H9 (cell line): ENCODE results near the gene NCAPG. TPM values are rescaled to one million over a fixed set of nuclear protein-coding genes. Genes with fewer than 3 reads are reported as not detected.

Source experiments
- DNase-seq: peaks from one replicate; pipeline ENCODE4 v3.0.0-alpha.2; 2017
- H2AFZ ChIP-seq: one replicate; pipeline ENCODE4 v1.6.1; 2013; ENCODE audit warnings: mild to moderate bottlenecking, low read length, control low read depth, moderate library complexity
- H2AK5ac ChIP-seq: 2 replicates; pipeline ENCODE4 v1.6.1; 2013; ENCODE audit warnings: low read length, control low read depth, mixed read lengths; ENCODE audit not compliant: insufficient read length
- H2BK120ac ChIP-seq: one replicate; pipeline ENCODE4 v1.6.1; 2013; ENCODE audit warnings: low read depth, mild to moderate bottlenecking, low read length, control low read depth, inconsistent platforms; ENCODE audit not compliant: poor library complexity, severe bottlenecking
- H2BK12ac ChIP-seq: 2 replicates; pipeline ENCODE4 v1.6.1; 2013; ENCODE audit warnings: low read length, control low read depth, mixed read lengths, low read depth; ENCODE audit not compliant: insufficient read length
- H2BK15ac ChIP-seq: 2 replicates; pipeline ENCODE4 v1.6.1; 2013; ENCODE audit warnings: low read depth, low read length, control low read depth
- H2BK20ac ChIP-seq: one replicate; pipeline ENCODE4 v1.6.1; 2013; ENCODE audit warnings: low read depth, mild to moderate bottlenecking, low read length, control low read depth, inconsistent platforms; ENCODE audit not compliant: poor library complexity, severe bottlenecking
- H2BK5ac ChIP-seq: 2 replicates; pipeline ENCODE4 v1.6.1; 2013; ENCODE audit warnings: low read length, control low read depth, mixed read lengths; ENCODE audit not compliant: insufficient read length
- H3K14ac ChIP-seq: 2 replicates; pipeline ENCODE4 v1.6.1; 2013; ENCODE audit warnings: low read length, control low read depth; ENCODE audit not compliant: insufficient read depth
- H3K18ac ChIP-seq: 2 replicates; pipeline ENCODE4 v1.6.1; 2013; ENCODE audit warnings: low read depth, mild to moderate bottlenecking, mixed read lengths, low read length, control low read depth; ENCODE audit not compliant: insufficient read length
- H3K23ac ChIP-seq: 2 replicates; pipeline ENCODE4 v1.6.1; 2013; ENCODE audit warnings: low read length, control low read depth, mixed read lengths, low read depth; ENCODE audit not compliant: insufficient read length
- H3K23me2 ChIP-seq: 2 replicates; pipeline ENCODE4 v1.6.1; 2013; ENCODE audit warnings: low read depth, mild to moderate bottlenecking, mixed read lengths, low read length, control low read depth; ENCODE audit not compliant: insufficient read length, poor library complexity, severe bottlenecking
- H3K27ac ChIP-seq: 2 replicates; pipeline ENCODE4 v1.5.1; 2013; ENCODE audit warnings: low read length, control low read depth, mixed read lengths, low read depth; ENCODE audit not compliant: insufficient read length
- H3K27me3 ChIP-seq: 2 replicates; pipeline ENCODE4 v1.6.1; 2013; ENCODE audit warnings: low read length, control low read depth, inconsistent platforms; ENCODE audit not compliant: insufficient read depth
- H3K4ac ChIP-seq: 2 replicates; pipeline ENCODE4 v1.6.1; 2013; ENCODE audit warnings: low read depth, mild to moderate bottlenecking, control low read depth, inconsistent platforms, low read length, moderate library complexity
- H3K4me1 ChIP-seq: 2 replicates; pipeline ENCODE4 v1.6.1; 2013; ENCODE audit warnings: low read length, control low read depth, inconsistent platforms; ENCODE audit not compliant: insufficient read depth
- H3K4me2 ChIP-seq: 2 replicates; pipeline ENCODE4 v1.6.1; 2013; ENCODE audit warnings: low read length, control low read depth, mixed read lengths; ENCODE audit not compliant: insufficient read length, insufficient read depth
- H3K56ac ChIP-seq: 2 replicates; pipeline ENCODE4 v1.6.1; 2013; ENCODE audit warnings: low read depth, mild to moderate bottlenecking, mixed read lengths, low read length, control low read depth; ENCODE audit not compliant: insufficient read length
- H3K79me1 ChIP-seq: 2 replicates; pipeline ENCODE4 v1.6.1; 2013; ENCODE audit warnings: low read depth, mild to moderate bottlenecking, moderate library complexity, low read length, control low read depth, inconsistent platforms; ENCODE audit not compliant: insufficient read depth, poor library complexity, severe bottlenecking
- H3K79me2 ChIP-seq: 2 replicates; pipeline ENCODE4 v1.6.1; 2013; ENCODE audit warnings: low read length, control low read depth, inconsistent platforms; ENCODE audit not compliant: insufficient read depth
- H3K9ac ChIP-seq: 2 replicates; pipeline ENCODE4 v1.6.1; 2013; ENCODE audit warnings: low read length, control low read depth, mixed read lengths; ENCODE audit not compliant: insufficient read length; ENCODE audit errors: extremely low read depth
- H3K9me3 ChIP-seq: one replicate; pipeline ENCODE4 v1.6.1; 2013; ENCODE audit warnings: low read depth, low read length, inconsistent platforms; ENCODE audit not compliant: control insufficient read depth
- H3T11ph ChIP-seq: one replicate; pipeline ENCODE4 v1.6.1; 2013; ENCODE audit warnings: mild to moderate bottlenecking, low read length, control low read depth, inconsistent platforms
- H4K20me1 ChIP-seq: one replicate; pipeline ENCODE4 v1.6.1; 2013; ENCODE audit not compliant: control insufficient read depth, insufficient read length, insufficient read depth
- H4K5ac ChIP-seq: 2 replicates; pipeline ENCODE4 v1.6.1; 2013; ENCODE audit warnings: low read depth, mild to moderate bottlenecking, mixed read lengths, low read length, control low read depth; ENCODE audit not compliant: insufficient read length
- H4K8ac ChIP-seq: replicated peaks from 2 replicates; pipeline ENCODE4 v1.6.1; 2013; ENCODE audit warnings: low read length, control low read depth, mixed read lengths, low read depth; ENCODE audit not compliant: insufficient read length
- H4K91ac ChIP-seq: 2 replicates; pipeline ENCODE4 v1.6.1; 2013; ENCODE audit warnings: low read depth, mild to moderate bottlenecking, moderate library complexity, mixed read lengths, low read length, control low read depth; ENCODE audit not compliant: insufficient read length
- H3K27ac Mint-ChIP-seq, 3 experiments: 2 replicates in 2 of 3; 3 replicates in 1 of 3; pipeline ENCODE4 v1.8.0; 2020 to 2021; ENCODE audit warnings: mixed read lengths in 3 of 3, mild to moderate bottlenecking in 1 of 3, moderate library complexity in 1 of 3
- H3K27me3 Mint-ChIP-seq: 2 replicates; pipeline ENCODE4 v1.8.0; 2021; ENCODE audit warnings: low read depth, mild to moderate bottlenecking, moderate library complexity, mixed read lengths
- H3K36me3 Mint-ChIP-seq, 3 experiments: 2 replicates in 2 of 3; 3 replicates in 1 of 3; pipeline ENCODE4 v1.8.0; 2020 to 2021; ENCODE audit warnings: low read depth in 3 of 3, mixed read lengths in 3 of 3; ENCODE audit not compliant: insufficient read depth in 1 of 3
- H3K4me1 Mint-ChIP-seq, 2 experiments: 2 replicates each; pipeline ENCODE4 v1.8.0; 2020; ENCODE audit warnings: mixed read lengths in 2 of 2
- H3K4me3 Mint-ChIP-seq, 2 experiments: 2 replicates in 1 of 2; 3 replicates in 1 of 2; pipeline ENCODE4 v1.8.0; 2020 to 2021; ENCODE audit warnings: mild to moderate bottlenecking in 2 of 2, mixed read lengths in 2 of 2, moderate library complexity in 1 of 2
- H3K9me3 Mint-ChIP-seq, 2 experiments: 2 replicates in 1 of 2; 3 replicates in 1 of 2; pipeline ENCODE4 v1.8.0; 2020; ENCODE audit warnings: mild to moderate bottlenecking in 2 of 2, mixed read lengths in 2 of 2, moderate library complexity in 1 of 2
- WGBS: extraction: QIAGEN DNeasy Blood & Tissue Kit; methylation state at CpG from one replicate; pipeline ENCODE4 v1.1.7; 2013; ENCODE audit warnings: missing lambda C conversion rate, low lambda C conversion rate, mixed read lengths; ENCODE audit not compliant: insufficient read length; ENCODE audit errors: extremely low coverage; 5-methylcytosine and 5-hydroxymethylcytosine counted together
- total RNA-seq: library from RNA; stranded (reverse); gene quantifications from 2 replicates; pipeline ENCODE4 v1.2.1, GENCODE V29; 2021
- TF ChIP-seq, protein P1 (sequence below): fragments of 200-600 bp; sonication (generic); conservative IDR thresholded peaks from 3 replicates; pipeline ENCODE4 v1.8.0; 2021; ENCODE audit warnings: antibody characterized with exemption, mild to moderate bottlenecking

Gene NCAPG
- total RNA-seq, 1 experiment from 2014 or later, result 48.8 TPM

DNA sequence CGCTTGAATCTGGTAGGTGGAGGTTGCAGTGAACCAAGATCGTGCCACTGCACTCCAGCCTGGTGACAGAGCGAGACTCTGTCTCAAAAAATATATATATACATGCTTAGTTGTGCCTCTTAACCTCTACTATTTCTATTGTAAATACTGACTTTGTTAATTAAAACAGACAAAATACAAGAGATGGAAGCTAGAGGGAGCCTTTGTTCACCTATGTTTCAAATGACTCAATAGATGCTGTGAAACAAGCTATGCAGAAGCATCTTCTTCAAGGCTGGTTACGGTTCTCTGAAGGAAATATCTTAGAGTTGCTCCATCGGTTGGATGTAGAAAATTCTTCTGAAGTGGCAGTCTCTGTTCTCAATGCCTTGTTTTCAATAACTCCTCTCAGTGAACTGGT, 6.2 kb downstream of the NCAPG start:
- peaks cover 36 to 81% (median 57%) of the 10 kb centered on the region in 3 experiments; a peak in 6 of 7 replicates for H3K36me3 Mint-ChIP-seq
- no peak overlapping the region for H2BK120ac ChIP-seq
- H3K14ac ChIP-seq, result no peak overlapping the region
- H3K9ac ChIP-seq, result no peak overlapping the region
- no peak overlapping the region for H4K8ac ChIP-seq
- no peak overlapping the region for H3K23ac ChIP-seq
- H4K91ac ChIP-seq, result no peak overlapping the region
- DNase-seq, result no peak
- H3K4me1 Mint-ChIP-seq, result peaks cover 11 to 14% of the 10 kb centered on the region in 2 experiments
- no peaks in the 10 kb centered on the region for H4K20me1 ChIP-seq
- no peak overlapping the region for H3T11ph ChIP-seq
- TF ChIP-seq, protein P1, sequence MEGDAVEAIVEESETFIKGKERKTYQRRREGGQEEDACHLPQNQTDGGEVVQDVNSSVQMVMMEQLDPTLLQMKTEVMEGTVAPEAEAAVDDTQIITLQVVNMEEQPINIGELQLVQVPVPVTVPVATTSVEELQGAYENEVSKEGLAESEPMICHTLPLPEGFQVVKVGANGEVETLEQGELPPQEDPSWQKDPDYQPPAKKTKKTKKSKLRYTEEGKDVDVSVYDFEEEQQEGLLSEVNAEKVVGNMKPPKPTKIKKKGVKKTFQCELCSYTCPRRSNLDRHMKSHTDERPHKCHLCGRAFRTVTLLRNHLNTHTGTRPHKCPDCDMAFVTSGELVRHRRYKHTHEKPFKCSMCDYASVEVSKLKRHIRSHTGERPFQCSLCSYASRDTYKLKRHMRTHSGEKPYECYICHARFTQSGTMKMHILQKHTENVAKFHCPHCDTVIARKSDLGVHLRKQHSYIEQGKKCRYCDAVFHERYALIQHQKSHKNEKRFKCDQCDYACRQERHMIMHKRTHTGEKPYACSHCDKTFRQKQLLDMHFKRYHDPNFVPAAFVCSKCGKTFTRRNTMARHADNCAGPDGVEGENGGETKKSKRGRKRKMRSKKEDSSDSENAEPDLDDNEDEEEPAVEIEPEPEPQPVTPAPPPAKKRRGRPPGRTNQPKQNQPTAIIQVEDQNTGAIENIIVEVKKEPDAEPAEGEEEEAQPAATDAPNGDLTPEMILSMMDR, result peak; percentile 60
- H2AFZ ChIP-seq, result no peak overlapping the region
- WGBS, result no CpG with 5 or more reads among the region's 5 CpGs
- peaks cover 11% of the 10 kb centered on the region; the same call in 1 of the 2 replicates for H3K79me2 ChIP-seq
- no peak overlapping the region for H3K56ac ChIP-seq
- H2BK5ac ChIP-seq, result no peak overlapping the region
- no peak overlapping the region for H3K27ac Mint-ChIP-seq
- peaks cover 5% of the 10 kb centered on the region for H3K79me1 ChIP-seq
- H3K27me3 Mint-ChIP-seq, result no peaks in the 10 kb centered on the region
- H2BK20ac ChIP-seq, result no peak overlapping the region
- H2BK12ac ChIP-seq, result no peak overlapping the region
- H3K4me2 ChIP-seq, result no peak overlapping the region
- no peak overlapping the region for H3K18ac ChIP-seq
- H3K27ac ChIP-seq, result no peak overlapping the region
- H2BK15ac ChIP-seq, result no peak overlapping the region
- H3K9me3 ChIP-seq, result no peaks in the 10 kb centered on the region
- no peak overlapping the region for H3K4me3 Mint-ChIP-seq
- no peaks in the 10 kb centered on the region for H3K27me3 ChIP-seq
- H4K5ac ChIP-seq, result no peak overlapping the region
- H3K4ac ChIP-seq, result no peak overlapping the region
- no peaks in the 10 kb centered on the region for H3K4me1 ChIP-seq
- no peaks in the 10 kb centered on the region for H3K9me3 Mint-ChIP-seq
- no peaks in the 10 kb centered on the region for H3K23me2 ChIP-seq
- no peak overlapping the region for H2AK5ac ChIP-seq
